ENCODE measurements around the gene CFAP46. TPM values are rescaled to one million over a fixed set of nuclear protein-coding genes. Genes with fewer than 3 reads are reported as not detected.

CFAP46 gene
- total and polyA plus RNA-seq, 2 donors from 2014 or later, result 3.8 to 8.3 TPM

- FAIRE-seq, result no peak
- intact Hi-C loops (cut with DNase I), result no loop called here
These were observed 15.4 kb downstream of the CFAP46 start for GRCh38 chr10:132926777-132927650.

DNA sequence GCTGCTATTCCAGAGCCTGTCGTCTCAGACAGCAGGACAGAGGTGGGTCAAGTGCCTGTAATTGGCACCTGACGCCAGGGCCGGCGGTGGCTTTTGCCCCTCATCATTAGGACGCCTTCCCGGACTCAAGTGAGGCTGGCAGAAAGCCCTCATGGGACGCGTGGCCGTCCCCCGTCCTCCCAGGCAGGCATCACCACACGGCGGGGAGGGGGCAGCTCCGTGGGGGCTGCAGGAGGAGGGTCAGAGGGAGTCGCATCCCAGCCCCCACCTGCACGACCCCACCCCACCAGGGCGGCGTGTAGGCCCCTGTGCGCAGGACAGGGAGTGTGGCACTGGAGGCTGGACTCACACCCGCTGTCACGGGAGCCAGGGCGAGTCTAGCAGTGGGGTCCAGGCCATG is 16.3 kb downstream of the CFAP46 start:
- no peaks in the 10 kb centered on the region for H3K36me3 ChIP-seq (ENCODE audit: control insufficient read depth in 2 of 3, insufficient read depth in 3 of 3, low read length in 3 of 3)
- no peak overlapping the region for H3K9ac ChIP-seq (ENCODE audit: low read length in 3 of 3)
- peak in 1 of 5 donors; percentile 61 for DNase-seq
- no peak overlapping the region for H3K27ac ChIP-seq (ENCODE audit: low read depth in 2 of 2, low read length in 2 of 2)
- no peak overlapping the region for H3K4me3 ChIP-seq (ENCODE audit: low read length in 3 of 3)
- H3K4me1 ChIP-seq (ENCODE audit: control insufficient read depth in 2 of 3, insufficient read depth in 2 of 3, low read depth in 1 of 3, low read length in 3 of 3), result no peaks in the 10 kb centered on the region
- no peaks in the 10 kb centered on the region for H3K27me3 ChIP-seq (ENCODE audit: control insufficient read depth, insufficient read depth, low read length)
- TF ChIP-seq, protein P1, sequence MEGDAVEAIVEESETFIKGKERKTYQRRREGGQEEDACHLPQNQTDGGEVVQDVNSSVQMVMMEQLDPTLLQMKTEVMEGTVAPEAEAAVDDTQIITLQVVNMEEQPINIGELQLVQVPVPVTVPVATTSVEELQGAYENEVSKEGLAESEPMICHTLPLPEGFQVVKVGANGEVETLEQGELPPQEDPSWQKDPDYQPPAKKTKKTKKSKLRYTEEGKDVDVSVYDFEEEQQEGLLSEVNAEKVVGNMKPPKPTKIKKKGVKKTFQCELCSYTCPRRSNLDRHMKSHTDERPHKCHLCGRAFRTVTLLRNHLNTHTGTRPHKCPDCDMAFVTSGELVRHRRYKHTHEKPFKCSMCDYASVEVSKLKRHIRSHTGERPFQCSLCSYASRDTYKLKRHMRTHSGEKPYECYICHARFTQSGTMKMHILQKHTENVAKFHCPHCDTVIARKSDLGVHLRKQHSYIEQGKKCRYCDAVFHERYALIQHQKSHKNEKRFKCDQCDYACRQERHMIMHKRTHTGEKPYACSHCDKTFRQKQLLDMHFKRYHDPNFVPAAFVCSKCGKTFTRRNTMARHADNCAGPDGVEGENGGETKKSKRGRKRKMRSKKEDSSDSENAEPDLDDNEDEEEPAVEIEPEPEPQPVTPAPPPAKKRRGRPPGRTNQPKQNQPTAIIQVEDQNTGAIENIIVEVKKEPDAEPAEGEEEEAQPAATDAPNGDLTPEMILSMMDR (IDR thresholded peaks at IDR 0.05; ENCODE audit: borderline replicate concordance, extremely low read depth, insufficient read depth), result no peak
- intact Hi-C loops (cut with DNase I), result no loop called here
- FAIRE-seq, result no peak
- no peaks in the 10 kb centered on the region for H3K9me3 ChIP-seq (ENCODE audit: control insufficient read depth in 2 of 3, insufficient read depth in 1 of 3, low read length in 3 of 3)

More at GRCh38 chr10:132926777-132927650, 15.4 kb downstream of the CFAP46 start:
- TF ChIP-seq, protein P1 (IDR thresholded peaks at IDR 0.05; ENCODE audit: borderline replicate concordance, extremely low read depth, insufficient read depth), result no peak
- no peak overlapping the region for H3K4me3 ChIP-seq (ENCODE audit: low read length in 3 of 3)
- H3K27me3 ChIP-seq (ENCODE audit: control insufficient read depth, insufficient read depth, low read length), result no peaks in the 10 kb centered on the region
- no peaks in the 10 kb centered on the region for H3K4me1 ChIP-seq (ENCODE audit: control insufficient read depth in 2 of 3, insufficient read depth in 2 of 3, low read depth in 1 of 3, low read length in 3 of 3)
- no peak overlapping the region for H3K9ac ChIP-seq (ENCODE audit: low read length in 3 of 3)
- no peaks in the 10 kb centered on the region for H3K9me3 ChIP-seq (ENCODE audit: control insufficient read depth in 2 of 3, insufficient read depth in 1 of 3, low read length in 3 of 3)
- no peak overlapping the region for H3K27ac ChIP-seq (ENCODE audit: low read depth in 2 of 2, low read length in 2 of 2)
- DNase-seq, result peak in 1 of 5 donors; percentile 68
- H3K36me3 ChIP-seq (ENCODE audit: control insufficient read depth in 2 of 3, insufficient read depth in 3 of 3, low read length in 3 of 3), result no peaks in the 10 kb centered on the region

DNA sequence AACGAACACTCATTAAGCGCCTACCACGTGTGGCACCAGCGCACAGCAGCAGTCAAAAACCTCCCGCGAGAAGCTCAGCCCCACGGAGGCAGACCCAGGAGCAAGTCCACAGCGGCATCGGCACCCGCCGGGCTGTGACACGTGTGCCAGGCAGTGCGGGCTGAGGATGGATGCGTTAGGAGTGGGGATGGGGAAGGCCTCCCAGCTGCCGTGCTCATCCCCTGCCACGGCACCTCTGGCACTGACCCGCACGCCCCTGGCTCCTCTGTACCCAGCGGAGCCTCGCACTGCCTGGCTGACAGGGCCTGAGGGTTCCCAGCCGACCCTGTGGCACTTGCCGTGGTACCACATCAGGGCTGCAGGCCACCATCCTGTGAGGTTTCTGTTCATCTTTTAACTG is 16.8 kb downstream of the CFAP46 start:
- H3K36me3 ChIP-seq (ENCODE audit: control insufficient read depth in 2 of 3, insufficient read depth in 3 of 3, low read length in 3 of 3), result no peaks in the 10 kb centered on the region
- H3K9me3 ChIP-seq (ENCODE audit: control insufficient read depth in 2 of 3, insufficient read depth in 1 of 3, low read length in 3 of 3), result no peaks in the 10 kb centered on the region
- no peak overlapping the region for H3K4me3 ChIP-seq (ENCODE audit: low read length in 3 of 3)
- FAIRE-seq (no peak), DNase-seq (peak in 1 of 5 donors; percentile 41)
- no peaks in the 10 kb centered on the region for H3K4me1 ChIP-seq (ENCODE audit: control insufficient read depth in 2 of 3, insufficient read depth in 2 of 3, low read depth in 1 of 3, low read length in 3 of 3)
- no peak overlapping the region for H3K9ac ChIP-seq (ENCODE audit: low read length in 3 of 3)
- no peak overlapping the region for H3K27ac ChIP-seq (ENCODE audit: low read depth in 2 of 2, low read length in 2 of 2)
- intact Hi-C loops (cut with DNase I), result no loop called here
- no peaks in the 10 kb centered on the region for H3K27me3 ChIP-seq (ENCODE audit: control insufficient read depth, insufficient read depth, low read length)
- TF ChIP-seq, protein P1 (IDR thresholded peaks at IDR 0.05; ENCODE audit: borderline replicate concordance, extremely low read depth, insufficient read depth), result no peak
